Measurements from ENCODE around the gene DCP1A.
"Not testable (repeated sequence)": the region's sequence is repeated elsewhere in the genome, so short reads cannot be mapped to it uniquely, and the experiment has no call there.

The DCP1A gene

DNA sequence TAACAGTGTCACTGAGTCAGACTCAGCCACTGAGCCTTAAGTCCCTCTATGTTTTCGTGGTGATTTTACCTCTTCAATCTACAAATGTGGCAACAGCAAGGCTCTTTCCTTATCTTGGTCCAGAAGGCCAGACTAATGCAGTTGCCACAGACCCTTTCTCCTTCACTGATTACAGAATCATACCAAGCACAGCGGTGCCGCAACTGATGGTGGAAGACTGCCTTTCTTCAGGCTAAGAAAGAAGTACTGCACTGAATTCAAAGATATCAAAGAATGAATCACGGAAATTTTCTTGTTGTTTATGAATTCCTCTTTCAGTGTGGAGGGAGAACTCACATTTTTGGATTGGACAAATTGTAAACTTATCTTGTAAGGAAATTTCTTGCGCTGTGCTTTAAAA lies 18.6 kb downstream of the DCP1A start:
- no peak for DNase-seq (ENCODE audit: low read depth)

DNA sequence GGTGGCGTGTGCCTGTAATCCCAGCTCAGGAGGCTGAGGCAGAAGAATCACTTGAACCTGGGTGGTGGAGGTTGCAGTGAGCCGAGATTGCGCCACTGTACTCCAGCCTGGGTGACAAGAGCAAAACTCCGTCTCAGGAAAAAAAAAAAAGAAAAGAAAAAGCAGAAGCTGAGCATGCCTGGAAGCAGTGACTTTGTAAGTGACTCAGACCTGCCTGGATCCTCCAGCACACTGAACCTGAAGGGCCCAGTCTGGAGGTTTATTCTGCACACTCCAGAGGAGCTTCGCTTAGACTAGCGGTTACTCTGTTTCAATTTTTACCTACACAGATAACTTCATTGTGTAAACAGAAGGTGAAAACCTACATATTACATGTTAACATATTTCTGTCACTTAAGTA lies 19.4 kb downstream of the DCP1A start:
- DNase-seq (ENCODE audit: low read depth) = not testable (repeated sequence)

DNA sequence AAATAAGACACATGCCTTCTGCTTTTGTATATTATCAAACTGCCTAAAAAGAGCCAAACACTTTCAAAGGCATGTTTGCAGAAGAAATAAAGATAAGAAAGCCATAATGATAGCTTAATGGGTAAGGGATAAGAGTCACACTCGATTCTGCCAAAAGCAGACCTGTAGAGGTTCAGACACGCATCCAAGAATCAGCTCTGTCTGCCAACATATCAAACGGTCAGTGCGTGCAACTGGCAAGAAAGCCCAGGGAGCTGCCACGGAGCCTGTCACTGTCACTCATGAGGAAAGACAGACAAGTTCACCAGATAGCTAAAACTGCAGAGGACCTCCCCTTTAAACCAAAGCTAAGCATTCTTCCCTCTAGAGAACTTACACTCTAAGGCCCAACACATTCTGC lies 23.2 kb downstream of the DCP1A start:
- DNase-seq (ENCODE audit: low read depth) = no peak

- no peak for DNase-seq (ENCODE audit: low read depth)
These were observed 26.6 kb downstream of the DCP1A start for GRCh38 chr3:53320697-53321096.

GRCh38 chr3:53318522-53318921 lies 28.8 kb downstream of the DCP1A start:
- DNase-seq (ENCODE audit: low read depth) = no peak

GRCh38 chr3:53312832-53313231 lies 34.5 kb downstream of the DCP1A start:
- DNase-seq (ENCODE audit: low read depth) = no peak

- DNase-seq (ENCODE audit: low read depth) = no peak
These were observed 35.5 kb downstream of the DCP1A start for GRCh38 chr3:53311882-53312281.

GRCh38 chr3:53303957-53304356 lies 43.4 kb downstream of the DCP1A start:
- DNase-seq (ENCODE audit: low read depth) = no peak

- DNase-seq (ENCODE audit: low read depth) = no peak
These were observed 43.8 kb downstream of the DCP1A start for GRCh38 chr3:53303549-53303948.

DNA sequence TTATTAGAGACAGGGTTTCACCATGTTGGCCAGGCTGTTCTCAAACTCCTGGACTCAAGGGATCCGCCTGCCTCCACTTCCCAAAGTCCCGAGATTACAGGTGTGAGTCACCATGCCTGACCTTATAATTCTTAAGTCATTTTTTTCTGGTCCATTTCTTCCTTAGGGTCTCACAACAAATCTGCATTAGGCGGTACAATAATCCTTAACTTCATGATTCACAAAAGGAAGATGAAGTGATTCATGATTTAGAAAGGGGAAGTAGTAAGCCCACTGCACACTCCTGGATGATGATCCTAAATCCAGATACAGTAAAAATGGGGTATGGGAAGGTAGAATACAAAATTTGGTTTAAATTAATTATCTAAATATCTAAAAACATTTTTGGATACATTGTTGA lies 46.5 kb downstream of the DCP1A start:
- no peak for DNase-seq (ENCODE audit: low read depth)

DNA sequence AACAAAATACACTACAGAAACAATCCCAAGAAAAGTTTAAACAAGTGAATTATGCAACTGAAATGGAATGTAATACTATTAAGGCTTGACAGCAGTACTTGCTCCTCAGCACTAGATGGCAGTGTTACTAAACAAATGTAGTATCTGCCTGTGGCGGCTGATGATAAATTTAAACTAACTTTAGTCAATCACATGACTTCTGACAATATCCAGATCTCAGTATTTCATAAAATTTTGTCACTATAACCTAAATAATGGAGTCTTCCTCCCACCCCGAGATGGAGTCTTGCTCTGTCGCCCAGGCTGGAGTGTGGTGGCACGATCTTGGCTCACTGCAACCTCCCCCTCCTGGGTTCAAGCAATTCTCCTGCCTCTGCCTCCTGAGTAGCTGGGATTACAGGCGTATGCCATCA lies 47.7 kb downstream of the DCP1A start:
- DNase-seq (ENCODE audit: low read depth) = not testable (repeated sequence)

- DNase-seq (ENCODE audit: low read depth) = no peak
These were observed 51.9 kb downstream of the DCP1A start for GRCh38 chr3:53295410-53295809.

DNA sequence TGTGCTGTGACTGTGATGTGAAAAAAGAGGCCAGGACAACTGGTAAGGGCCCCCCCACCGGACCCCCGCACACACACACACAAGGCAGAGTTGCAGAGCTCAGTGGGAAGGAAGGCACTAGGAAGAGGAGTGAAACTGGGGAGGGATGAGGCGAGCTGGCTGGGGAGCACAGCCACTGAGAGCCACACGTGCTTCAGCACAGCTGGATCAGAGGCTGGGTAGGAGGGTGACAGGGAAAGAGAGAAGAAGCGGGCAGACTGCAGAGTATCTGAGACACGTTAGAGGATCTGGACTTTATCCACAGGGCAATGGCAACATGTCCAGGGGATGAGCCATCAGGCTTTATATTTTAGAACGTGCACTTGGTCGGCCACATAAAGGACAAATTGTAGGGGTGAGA lies 53.5 kb downstream of the DCP1A start:
- no peak for DNase-seq (ENCODE audit: low read depth)

DNA sequence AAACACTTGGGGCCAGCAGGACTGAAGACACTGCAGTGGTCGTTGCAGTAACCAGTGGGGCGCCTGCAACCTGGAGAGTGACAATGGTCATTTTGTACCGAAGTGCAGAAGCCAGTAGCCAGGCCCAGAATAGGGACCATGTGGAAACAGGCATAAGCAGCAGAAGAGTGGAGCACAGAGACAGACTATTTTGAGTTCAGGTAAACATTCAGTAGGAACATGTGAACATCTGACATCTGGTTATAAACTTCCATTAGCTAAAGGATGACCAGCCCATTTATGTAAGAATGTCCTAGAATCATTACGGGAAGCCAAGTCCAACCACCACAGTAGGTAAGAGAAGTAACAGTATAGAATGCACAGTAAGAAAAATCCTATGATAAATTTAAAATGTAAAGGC lies 59.1 kb downstream of the DCP1A start:
- no peak for DNase-seq (ENCODE audit: low read depth)

DNA sequence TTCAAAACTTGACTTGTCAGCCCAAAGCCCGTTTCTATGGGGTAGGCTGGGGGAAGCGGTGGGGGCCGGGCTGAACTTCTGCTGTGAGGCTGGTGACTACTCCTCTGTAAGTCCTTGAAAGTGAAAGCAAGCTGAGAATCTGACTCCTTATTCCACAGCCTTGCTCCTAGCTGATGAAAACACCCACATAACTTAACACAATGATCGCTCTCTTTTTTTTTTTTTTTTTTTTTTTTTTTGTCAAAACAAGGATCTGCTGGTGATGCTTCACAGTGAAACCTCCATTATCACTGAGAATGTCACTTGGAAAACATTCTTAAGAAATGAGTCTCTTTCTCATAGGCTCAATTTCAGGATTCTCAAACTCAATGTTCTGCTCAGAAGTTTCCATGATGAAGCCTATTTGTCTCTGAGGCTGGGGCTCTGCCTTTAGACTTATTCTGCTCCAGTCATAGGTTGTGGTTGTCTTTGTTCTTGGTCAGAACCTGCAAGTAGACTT lies 60.2 kb downstream of the DCP1A start:
- DNase-seq (ENCODE audit: low read depth) = no peak

- DNase-seq (ENCODE audit: low read depth) = no peak
These were observed 60.6 kb downstream of the DCP1A start for GRCh38 chr3:53286727-53287126.

GRCh38 chr3:53282581-53282980 lies 64.8 kb downstream of the DCP1A start:
- DNase-seq (ENCODE audit: low read depth) = no peak

DNA sequence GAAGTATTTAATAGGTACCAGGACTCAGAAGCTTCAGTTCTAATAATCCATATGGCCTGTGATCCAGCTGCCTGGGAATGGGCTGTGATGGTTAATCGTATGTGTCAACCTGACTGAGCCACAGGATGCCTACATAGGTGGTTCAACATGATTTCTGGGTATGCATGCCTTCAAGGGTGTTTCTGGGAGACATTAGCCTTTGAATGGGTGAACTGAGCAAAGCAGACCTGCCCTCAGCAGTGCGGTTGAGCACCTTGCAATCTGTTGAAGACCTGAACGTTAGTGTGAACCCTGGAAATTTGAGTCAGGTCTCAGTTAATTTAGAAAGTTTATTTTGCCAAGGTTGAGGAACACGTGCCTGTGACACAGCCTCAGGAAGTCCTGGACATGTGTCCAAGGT lies 68.7 kb downstream of the DCP1A start:
- no peak for DNase-seq (ENCODE audit: low read depth)

DNA sequence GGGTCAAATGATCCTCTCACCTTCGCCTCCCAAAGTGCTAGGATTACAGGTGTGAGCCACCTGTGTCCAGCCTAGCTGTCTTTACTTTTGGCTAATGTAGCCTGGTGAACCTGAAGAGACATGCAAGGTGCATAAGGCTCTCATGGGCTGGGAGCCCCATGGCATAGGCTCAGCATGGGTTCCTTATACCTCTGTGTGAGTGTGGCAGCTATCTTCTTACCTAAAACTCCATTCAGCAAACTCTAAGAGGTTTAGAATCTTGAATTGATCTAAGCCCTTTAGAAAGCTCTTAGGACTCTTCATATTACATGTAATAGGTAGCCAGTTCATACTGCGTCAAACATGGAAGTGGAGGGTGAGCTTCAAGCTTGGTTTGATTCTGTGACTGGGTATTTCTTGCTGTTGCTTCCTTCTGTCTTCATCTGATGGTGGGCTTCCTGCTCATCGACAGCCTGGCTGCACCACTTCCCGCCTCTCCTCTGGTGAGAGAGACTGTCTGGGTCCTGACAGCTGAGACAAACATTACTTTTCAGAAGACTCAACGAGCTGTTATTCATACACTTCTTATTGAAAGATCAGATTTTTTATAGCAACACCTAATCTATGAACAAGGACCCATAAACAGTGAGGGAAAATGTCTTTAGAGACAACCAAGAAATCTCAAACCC lies 72.3 kb downstream of the DCP1A start:
- no peak for DNase-seq (ENCODE audit: low read depth)

GRCh38 chr3:53273146-53273670 lies 74.1 kb downstream of the DCP1A start:
- DNase-seq (ENCODE audit: low read depth) = no peak

DNA sequence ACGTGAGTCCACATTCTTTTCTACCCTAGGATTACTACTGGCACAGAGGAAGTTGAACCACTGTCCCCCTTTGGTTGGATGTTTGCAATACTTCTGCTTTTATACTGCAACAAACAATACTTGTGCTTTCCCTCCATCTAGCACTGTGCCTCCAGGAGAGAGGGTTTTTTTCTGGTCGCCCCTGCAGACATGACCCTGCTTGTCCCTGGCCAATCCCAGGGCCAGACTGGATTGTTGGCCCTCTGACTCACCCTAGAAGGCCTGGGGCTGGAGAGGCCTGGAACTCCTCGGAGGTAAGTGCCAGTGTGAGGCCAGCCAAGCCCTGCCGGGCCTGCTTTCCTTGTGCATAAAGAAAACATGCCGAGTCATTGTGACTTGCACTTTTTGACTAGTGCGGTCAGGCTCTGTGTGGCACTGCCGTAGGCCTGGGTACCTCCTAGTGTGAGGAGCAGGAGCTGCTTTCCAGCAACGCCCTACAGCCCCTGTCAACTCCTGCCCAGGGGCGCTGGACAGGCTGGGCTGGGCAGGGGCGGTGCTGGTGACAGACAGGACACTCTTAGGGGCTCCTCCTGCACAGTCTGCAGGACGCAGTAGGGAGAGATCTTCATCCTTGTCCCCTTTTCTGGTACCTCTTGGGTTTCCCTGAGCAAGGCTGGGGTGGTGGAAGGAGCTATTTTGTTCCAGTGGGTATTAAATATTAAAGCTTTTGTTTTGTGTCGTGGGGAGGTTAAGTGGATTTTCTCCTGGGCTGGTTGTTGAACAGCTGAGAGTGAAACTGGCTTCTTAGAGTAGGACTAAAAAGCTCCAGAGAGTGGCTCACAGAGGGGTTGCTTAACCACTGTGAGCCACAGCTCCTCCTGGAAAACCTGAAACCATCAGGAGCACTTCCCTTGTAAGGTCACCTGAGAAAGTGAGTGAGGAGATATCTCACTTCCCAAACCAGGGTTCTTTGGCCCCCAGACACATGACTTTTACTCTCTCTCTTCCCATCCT lies 77.2 kb downstream of the DCP1A start:
- DNase-seq (ENCODE audit: low read depth) = no peak

DNA sequence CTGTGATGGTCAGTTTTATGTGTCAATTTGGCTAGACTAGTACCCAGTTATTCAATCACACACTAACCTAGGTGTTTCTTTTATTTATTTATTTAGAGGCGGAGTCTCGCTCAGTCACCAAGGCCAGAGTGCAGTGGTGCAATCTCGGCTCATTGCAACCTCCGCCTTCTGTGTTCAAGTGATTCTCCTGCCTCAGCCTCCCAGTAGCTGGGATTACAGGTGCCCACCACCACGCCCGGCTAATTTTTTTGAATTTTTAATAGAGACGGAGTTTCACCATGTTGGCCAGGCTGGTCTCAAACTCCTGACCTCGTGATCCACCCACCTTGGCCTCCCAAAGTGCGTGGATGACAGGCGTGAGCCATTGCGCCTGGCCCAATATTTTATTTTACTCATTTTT lies 78.2 kb downstream of the DCP1A start:
- DNase-seq (ENCODE audit: low read depth) = not testable (repeated sequence)

- DNase-seq (ENCODE audit: low read depth) = no peak
These were observed 79.6 kb downstream of the DCP1A start for GRCh38 chr3:53267766-53268165.
